ENCODE data around the gene TRAF4.
"Not testable (repeated sequence)": the region's sequence is repeated elsewhere in the genome, so short reads cannot be mapped to it uniquely, and the experiment has no call there.

The TRAF4 gene

GRCh38 chr17:28763137-28763799 lies 19.5 kb downstream of the TRAF4 start:
- DNase-seq (ENCODE audit: low read depth, low spot score) = no peak

DNA sequence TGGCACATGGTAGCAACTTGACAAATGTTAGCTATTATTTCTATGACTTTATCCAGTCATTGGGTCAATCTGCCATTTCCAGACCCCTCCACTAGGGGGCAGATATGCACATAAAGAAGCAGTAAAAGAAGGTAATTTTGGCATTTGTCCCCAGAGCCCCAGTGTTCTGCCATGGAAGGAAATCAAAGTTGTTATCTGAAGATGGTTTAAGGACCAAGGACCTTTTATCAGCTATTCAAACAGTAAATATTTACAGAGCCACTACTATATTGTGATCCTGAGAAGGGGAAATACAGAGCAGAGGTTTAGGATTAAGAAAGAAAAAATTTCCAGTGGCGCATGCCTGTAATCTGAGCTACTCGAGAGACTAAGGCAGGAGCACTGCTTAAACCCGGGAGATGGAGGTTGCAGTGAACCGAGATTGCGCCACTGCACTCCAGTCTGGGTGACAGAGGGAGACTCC lies 20.0 kb downstream of the TRAF4 start:
- DNase-seq (ENCODE audit: low read depth, low spot score) = peak; percentile 75
- H3K4me3 ChIP-seq (ENCODE audit: low read length) = no peak overlapping the region

More at GRCh38 chr17:28763137-28763799, 19.5 kb downstream of the TRAF4 start:
- H3K4me3 ChIP-seq (ENCODE audit: low read length) = no peak overlapping the region

DNA sequence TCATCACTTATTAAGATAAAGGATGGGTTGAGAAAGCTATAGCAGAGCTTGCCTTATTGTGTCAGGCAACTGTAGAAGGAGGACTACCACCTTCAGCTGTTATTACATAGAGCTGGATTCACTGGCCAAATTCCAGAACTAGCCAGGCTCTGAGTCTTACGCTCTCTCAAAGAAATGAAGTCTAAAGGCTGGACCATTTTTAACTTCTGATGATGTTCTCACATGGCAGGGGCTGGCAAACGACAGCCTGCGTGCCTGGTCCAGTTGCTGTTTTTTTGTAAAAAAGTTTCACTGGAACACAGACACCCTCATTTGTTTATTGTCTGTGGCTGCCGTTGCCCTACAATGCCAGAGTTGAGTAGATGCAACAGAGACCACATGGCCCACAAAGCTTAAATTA lies 21.2 kb downstream of the TRAF4 start:
- no peak for DNase-seq (ENCODE audit: low read depth, low spot score)
- H3K4me3 ChIP-seq (ENCODE audit: low read length) = no peak overlapping the region

- H3K4me3 ChIP-seq (ENCODE audit: low read length) = no peak overlapping the region
- no peak for DNase-seq (ENCODE audit: low read depth, low spot score)
Observed at GRCh38 chr17:28773736-28774135, 29.9 kb downstream of the TRAF4 start.

GRCh38 chr17:28774206-28774605 lies 30.4 kb downstream of the TRAF4 start:
- DNase-seq (ENCODE audit: low read depth, low spot score) = no peak
- H3K4me3 ChIP-seq (ENCODE audit: low read length) = no peak overlapping the region

- no peak for DNase-seq (ENCODE audit: low read depth, low spot score)
- no peak overlapping the region for H3K4me3 ChIP-seq (ENCODE audit: low read length)
Observed at GRCh38 chr17:28777178-28777577, 33.4 kb downstream of the TRAF4 start.

DNA sequence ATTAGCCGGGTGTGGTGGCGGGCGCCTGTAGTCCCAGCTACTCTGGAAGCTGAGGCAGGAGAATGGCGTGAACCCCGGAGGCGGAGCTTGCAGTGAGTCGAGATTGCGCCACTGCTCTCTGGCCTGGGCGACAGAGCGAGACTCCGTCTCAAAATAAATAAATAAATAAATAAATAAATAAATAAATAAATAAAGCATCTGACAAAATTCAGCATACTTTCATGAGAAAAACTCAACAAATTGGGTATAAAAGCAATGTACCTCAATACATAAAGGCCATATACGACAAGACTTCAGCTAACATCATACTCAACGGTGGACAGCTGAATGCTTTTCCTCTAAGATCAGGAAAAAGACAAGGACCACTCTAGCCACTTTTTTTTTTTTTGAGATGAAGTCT lies 35.8 kb downstream of the TRAF4 start:
- DNase-seq (ENCODE audit: low read depth, low spot score) = not testable (repeated sequence)

GRCh38 chr17:28783161-28783560 lies 39.4 kb downstream of the TRAF4 start:
- DNase-seq (ENCODE audit: low read depth, low spot score) = no peak
- H3K4me3 ChIP-seq (ENCODE audit: low read length) = no peak overlapping the region

More for the DNA sequence above, 35.8 kb downstream of the TRAF4 start:
- not testable (repeated sequence) for H3K4me3 ChIP-seq (ENCODE audit: low read length)

GRCh38 chr17:28788100-28788499 lies 44.3 kb downstream of the TRAF4 start:
- H3K4me3 ChIP-seq (ENCODE audit: low read length) = no peak overlapping the region; the same call in 1 of the 2 replicates
- DNase-seq (ENCODE audit: low read depth, low spot score) = peak; percentile 44

- no peak overlapping the region for H3K4me3 ChIP-seq (ENCODE audit: low read length)
- DNase-seq (ENCODE audit: low read depth, low spot score) = peak; percentile 12
Observed at GRCh38 chr17:28792877-28793661, 49.3 kb downstream of the TRAF4 start.

DNA sequence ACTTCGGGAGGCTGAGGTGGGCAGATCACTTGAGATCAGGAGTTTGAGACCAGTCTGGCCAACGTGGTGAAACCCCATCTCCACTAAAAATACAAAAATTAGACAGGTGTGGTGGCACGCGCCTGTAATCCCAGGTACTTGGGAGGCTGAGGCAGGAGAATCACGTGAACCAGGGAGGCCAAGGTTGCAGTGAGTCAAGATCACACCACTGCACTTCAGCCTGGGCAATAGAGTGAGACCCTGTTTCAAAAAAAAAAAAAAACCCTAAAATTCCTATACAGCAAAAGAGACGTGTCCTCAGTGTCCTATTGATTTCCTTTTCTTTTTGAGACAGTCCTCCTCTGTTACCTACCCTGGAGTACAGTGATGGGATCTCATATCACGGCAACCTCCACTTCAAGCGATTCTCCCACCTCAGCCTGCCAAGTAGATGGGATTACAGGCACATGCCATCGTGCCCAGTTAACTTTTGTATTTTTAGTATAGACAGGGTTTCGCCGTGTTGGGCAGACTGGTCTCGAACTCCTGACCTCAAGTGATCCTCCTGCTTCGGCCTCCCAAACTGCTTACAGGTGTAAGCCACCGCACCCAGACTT lies 51.1 kb downstream of the TRAF4 start:
- not testable (repeated sequence) for H3K4me3 ChIP-seq (ENCODE audit: low read length); DNase-seq (ENCODE audit: low read depth, low spot score)

DNA sequence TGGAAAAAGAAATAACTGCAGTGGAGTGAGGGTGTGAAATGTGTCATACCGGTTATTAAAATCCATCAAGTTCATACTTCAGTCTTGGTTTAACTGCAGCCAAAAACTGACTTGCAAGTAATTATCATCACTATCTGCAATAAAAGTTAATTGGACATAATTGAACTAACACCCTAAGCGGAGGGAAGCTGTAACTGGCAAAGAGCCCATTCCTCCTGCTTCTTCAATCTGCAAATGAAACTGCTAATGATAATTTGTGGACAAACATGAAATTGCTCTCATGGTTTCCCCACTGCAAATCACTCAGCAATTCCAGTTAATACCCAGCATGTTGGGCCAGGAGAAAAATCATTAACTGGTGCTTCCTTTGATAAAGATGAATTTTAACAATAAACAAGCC lies 52.3 kb downstream of the TRAF4 start:
- DNase-seq (ENCODE audit: low read depth, low spot score) = no peak
- no peak overlapping the region for H3K4me3 ChIP-seq (ENCODE audit: low read length)

Data from Jurkat, Clone E6-1 (cell line).